ENCODE results near the gene IGFBP1. TPM values are rescaled to one million over a fixed set of nuclear protein-coding genes. Genes with fewer than 3 reads are reported as not detected.

IGFBP1 gene
- polyA plus RNA-seq, 1 experiment = not detected

DNA sequence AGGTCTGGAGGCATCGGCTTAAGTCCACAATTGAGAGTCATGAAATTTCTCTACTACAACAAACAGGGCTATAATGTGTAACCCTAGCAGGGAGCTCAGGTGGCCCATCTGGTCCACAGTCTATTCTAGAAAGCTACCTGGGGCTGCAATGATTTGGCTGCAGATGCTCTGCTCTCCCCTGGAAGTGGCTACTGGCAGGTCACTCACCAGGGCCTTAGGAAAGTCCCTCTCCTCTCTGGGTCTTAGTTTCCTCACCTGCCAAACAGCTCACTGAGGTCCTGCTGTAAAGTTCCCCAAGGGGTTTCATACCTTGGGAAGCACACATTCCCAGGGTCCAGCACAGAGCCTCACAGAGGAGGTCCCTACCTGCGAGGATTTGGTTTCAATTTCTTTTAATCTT, 30.3 kb downstream of the IGFBP1 start:
- TF ChIP-seq, protein P1, sequence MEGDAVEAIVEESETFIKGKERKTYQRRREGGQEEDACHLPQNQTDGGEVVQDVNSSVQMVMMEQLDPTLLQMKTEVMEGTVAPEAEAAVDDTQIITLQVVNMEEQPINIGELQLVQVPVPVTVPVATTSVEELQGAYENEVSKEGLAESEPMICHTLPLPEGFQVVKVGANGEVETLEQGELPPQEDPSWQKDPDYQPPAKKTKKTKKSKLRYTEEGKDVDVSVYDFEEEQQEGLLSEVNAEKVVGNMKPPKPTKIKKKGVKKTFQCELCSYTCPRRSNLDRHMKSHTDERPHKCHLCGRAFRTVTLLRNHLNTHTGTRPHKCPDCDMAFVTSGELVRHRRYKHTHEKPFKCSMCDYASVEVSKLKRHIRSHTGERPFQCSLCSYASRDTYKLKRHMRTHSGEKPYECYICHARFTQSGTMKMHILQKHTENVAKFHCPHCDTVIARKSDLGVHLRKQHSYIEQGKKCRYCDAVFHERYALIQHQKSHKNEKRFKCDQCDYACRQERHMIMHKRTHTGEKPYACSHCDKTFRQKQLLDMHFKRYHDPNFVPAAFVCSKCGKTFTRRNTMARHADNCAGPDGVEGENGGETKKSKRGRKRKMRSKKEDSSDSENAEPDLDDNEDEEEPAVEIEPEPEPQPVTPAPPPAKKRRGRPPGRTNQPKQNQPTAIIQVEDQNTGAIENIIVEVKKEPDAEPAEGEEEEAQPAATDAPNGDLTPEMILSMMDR (IDR thresholded peaks at IDR 0.05; ENCODE audit: insufficient read depth, low read depth, low read length) = no peak
- Histone ChIP-seq H3K36me3 (ENCODE audit: control insufficient read depth, insufficient read depth, low read length) (peaks cover 25% of the 10 kb centered on the region), H3K27me3 (ENCODE audit: control insufficient read depth, insufficient read depth, low read length) (no peaks in the 10 kb centered on the region), H3K4me3 (ENCODE audit: low read depth, low read length) (peak overlapping the region; percentile 75)
- POLR2A ChIA-PET = no interaction called here
- no peak for DNase-seq (ENCODE audit: low read depth)
- CTCF ChIA-PET = interaction anchor here (0.6 to 10.5 kb wide), 15 partner anchors 17 to 1579 kb away, joined by 3 to 88 read pairs (median 4); partner anchors contain the start of gene IGFBP1

DNA sequence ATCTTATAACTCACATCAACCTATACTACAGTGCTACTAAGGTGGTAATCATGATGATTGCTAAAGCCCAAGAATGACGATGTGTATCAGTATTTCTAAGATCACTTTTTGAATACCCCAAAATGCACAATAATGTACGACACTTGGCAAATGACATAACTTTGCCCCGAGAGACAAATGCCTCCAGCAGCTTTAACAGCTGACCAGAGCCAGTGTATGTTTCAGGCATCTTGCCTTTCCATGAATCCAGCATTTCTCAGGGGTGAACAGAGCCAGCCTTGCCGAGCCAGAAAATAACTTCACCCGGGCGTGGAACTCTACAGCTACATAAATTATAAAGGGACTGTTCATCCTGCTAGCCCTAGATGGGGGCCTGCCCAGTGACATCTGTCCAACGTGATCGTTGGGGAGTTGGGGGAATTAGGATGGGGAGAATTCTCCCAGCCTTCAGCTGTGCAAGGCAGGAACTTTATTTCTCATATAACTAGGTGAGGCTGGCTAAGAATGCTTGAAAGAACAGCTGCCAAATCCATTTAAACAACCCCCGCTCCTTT, 31.0 kb downstream of the IGFBP1 start:
- TF ChIP-seq, protein P1 (IDR thresholded peaks at IDR 0.05; ENCODE audit: insufficient read depth, low read depth, low read length) = no peak
- peaks cover 25% of the 10 kb centered on the region for H3K36me3 ChIP-seq (ENCODE audit: control insufficient read depth, insufficient read depth, low read length)
- ChIA-PET CTCF (interaction anchor here (0.7 to 10.5 kb wide), 14 partner anchors 18 to 1262 kb away, joined by 3 to 88 read pairs (median 4); partner anchors contain the start of gene IGFBP1), POLR2A (interaction anchor here (0.6 kb wide), 1 partner anchor 815 kb away, joined by 3 read pairs; no protein-coding TSS in a partner anchor)
- no peaks in the 10 kb centered on the region for H3K27me3 ChIP-seq (ENCODE audit: control insufficient read depth, insufficient read depth, low read length)
- DNase-seq (ENCODE audit: low read depth) = no peak
- H3K4me3 ChIP-seq (ENCODE audit: low read depth, low read length) = peak overlapping the region; percentile 75

DNA sequence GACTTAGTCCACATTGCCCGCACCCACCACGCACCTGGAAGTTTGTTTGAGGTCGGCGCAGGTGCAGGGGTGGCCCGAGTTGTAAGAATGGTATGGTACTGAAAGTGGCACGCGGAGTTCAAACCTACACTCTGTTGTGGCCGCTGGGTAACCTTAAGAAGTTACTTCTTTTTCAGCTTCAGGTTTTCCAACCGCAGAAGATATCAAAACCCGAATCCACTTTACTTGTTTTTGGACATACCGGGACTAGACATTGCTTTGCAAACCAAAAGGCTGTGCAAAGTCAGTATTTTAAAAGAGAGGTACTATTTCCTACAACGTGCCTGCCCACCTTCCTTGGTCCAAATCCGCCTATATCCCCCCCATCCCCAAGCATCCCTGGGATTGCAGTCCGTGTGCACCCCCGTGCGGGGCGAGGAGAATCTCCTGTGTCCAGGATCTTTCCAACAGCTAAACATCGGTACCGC, 31.7 kb downstream of the IGFBP1 start:
- H3K4me3 ChIP-seq (ENCODE audit: low read depth, low read length) = peak overlapping the region; percentile 75
- TF ChIP-seq, protein P1 (IDR thresholded peaks at IDR 0.05; ENCODE audit: insufficient read depth, low read depth, low read length) = no peak
- ChIA-PET CTCF (interaction anchor here (0.7 to 10.5 kb wide), 13 partner anchors 27 to 1346 kb away, joined by 3 to 88 read pairs (median 4); partner anchors contain the start of gene IGFBP1), POLR2A (interaction anchor here (0.6 kb wide), 1 partner anchor 814 kb away, joined by 3 read pairs; no protein-coding TSS in a partner anchor)
- H3K36me3 ChIP-seq (ENCODE audit: control insufficient read depth, insufficient read depth, low read length) = peaks cover 18% of the 10 kb centered on the region
- DNase-seq (ENCODE audit: low read depth) = no peak
- no peaks in the 10 kb centered on the region for H3K27me3 ChIP-seq (ENCODE audit: control insufficient read depth, insufficient read depth, low read length)

DNA sequence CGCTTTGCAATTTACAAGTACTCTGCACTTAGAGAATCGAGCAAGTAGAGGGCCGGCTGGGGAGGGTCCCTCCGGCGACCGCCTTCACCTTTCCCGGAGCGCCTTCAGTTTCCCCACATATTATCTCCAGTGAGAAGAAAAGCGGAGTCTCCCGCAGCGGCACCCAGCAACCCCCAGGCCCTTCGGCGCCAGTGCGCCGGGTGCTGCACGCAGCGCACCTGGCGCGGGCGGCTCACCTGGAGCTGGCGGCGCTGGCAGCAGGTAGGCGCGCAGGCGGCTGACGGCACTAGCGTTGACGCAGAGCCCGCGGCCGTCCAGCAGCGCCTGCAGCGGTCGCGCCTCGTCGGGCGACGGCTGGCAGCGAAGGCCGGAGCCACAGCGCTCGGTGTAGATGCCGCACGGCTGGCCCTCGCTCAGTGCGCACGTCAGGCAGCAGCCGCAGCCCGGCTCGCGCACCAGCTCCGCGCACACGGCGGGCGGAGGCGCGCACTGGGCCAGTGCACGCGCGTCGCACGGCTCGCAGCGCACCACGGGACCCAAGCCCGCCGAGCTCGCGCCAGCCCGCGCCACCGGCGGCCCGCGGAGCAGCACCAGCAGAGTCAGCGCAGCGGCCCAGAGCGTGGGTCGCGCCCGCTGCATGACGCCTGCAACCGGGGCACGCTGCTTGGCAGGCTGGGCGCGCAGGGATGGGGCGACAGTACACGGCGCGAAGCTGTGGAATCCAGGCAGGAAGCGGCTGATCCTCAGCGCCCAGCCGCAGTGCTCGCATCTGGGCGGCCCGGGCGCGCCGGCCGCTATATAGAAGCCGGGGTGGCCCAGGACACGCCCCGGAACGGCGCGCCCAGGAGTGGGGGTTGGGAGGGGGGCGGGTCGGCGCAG, 32.5 kb downstream of the IGFBP1 start, which contains the start of gene IGFBP3:
Gene IGFBP3, minus strand, starts transcription at position 771 of the 879 bp plus-strand sequence. Its CDS starts 132 bp downstream, at position 639.
- Histone ChIP-seq H3K4me3 (ENCODE audit: low read depth, low read length) (peak within 1 kb of the TSS; percentile 75), H3K36me3 (ENCODE audit: control insufficient read depth, insufficient read depth, low read length) (peaks cover 13% of the 10 kb centered on the region), H3K27me3 (ENCODE audit: control insufficient read depth, insufficient read depth, low read length) (no peaks in the 10 kb centered on the region)
- CTCF ChIA-PET = interaction anchor here (0.8 to 10.5 kb wide), 18 partner anchors 14 to 1346 kb away, joined by 3 to 88 read pairs (median 6); partner anchors contain the start of gene IGFBP1
- DNase-seq (ENCODE audit: low read depth) = no peak
- TF ChIP-seq, protein P1 (IDR thresholded peaks at IDR 0.05; ENCODE audit: insufficient read depth, low read depth, low read length) = no peak
- POLR2A ChIA-PET = interaction anchor here (0.6 to 1.2 kb wide), 2 partner anchors 226 to 922 kb away, joined by 3 to 5 read pairs; no protein-coding TSS in a partner anchor
